Body of pancreas (tissue), 4 donors: Measurements from ENCODE around the gene MFSD11.

Experiments
- POLR2A ChIP-seq, 3 donors: fragments of 450-650 bp; IDR thresholded peaks; one replicate each; pipeline ENCODE4 v1.6.1; 2016; ENCODE audit warnings: antibody characterized with exemption in 3 of 3, mild to moderate bottlenecking in 2 of 3
- TF ChIP-seq, protein P1 (sequence below), 7 experiments: fragments of 450-650 bp in 4 of 7; fragments of 200-600 bp in 3 of 7; sonication (generic) in 3 of 7; IDR thresholded peaks; one replicate each; pipeline ENCODE4 v1.5.1; 2016 to 2019; ENCODE audit warnings: antibody characterized with exemption in 7 of 7

GRCh38 chr17:76744747-76745146 lies 6.8 kb downstream of the MFSD11 start:
- TF ChIP-seq POLR2A (IDR thresholded peaks at IDR 0.05): no peak
- TF ChIP-seq, protein P1, sequence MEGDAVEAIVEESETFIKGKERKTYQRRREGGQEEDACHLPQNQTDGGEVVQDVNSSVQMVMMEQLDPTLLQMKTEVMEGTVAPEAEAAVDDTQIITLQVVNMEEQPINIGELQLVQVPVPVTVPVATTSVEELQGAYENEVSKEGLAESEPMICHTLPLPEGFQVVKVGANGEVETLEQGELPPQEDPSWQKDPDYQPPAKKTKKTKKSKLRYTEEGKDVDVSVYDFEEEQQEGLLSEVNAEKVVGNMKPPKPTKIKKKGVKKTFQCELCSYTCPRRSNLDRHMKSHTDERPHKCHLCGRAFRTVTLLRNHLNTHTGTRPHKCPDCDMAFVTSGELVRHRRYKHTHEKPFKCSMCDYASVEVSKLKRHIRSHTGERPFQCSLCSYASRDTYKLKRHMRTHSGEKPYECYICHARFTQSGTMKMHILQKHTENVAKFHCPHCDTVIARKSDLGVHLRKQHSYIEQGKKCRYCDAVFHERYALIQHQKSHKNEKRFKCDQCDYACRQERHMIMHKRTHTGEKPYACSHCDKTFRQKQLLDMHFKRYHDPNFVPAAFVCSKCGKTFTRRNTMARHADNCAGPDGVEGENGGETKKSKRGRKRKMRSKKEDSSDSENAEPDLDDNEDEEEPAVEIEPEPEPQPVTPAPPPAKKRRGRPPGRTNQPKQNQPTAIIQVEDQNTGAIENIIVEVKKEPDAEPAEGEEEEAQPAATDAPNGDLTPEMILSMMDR (IDR thresholded peaks at IDR 0.05): no peak
